SK-N-SH (cell line): ENCODE data around the gene MRPL1.

ENCODE experiments used
- EZH2phosphoT487 ChIP-seq: fragments of 200-600 bp; sonication (generic); IDR thresholded peaks from 2 replicates; pipeline ENCODE4 v1.6.1; 2017; ENCODE audit warnings: low read depth, mixed run types, mild to moderate bottlenecking, antibody characterized with exemption, moderate library complexity, borderline replicate concordance
- TF ChIP-seq, protein P1 (sequence below): fragments of 200-600 bp; sonication (generic); IDR thresholded peaks from 2 replicates; pipeline ENCODE4 v1.6.1; 2017; ENCODE audit warnings: antibody characterized with exemption, mild to moderate bottlenecking, moderate library complexity
- TF ChIP-seq, protein P2 (sequence below): IDR thresholded peaks from 2 replicates; pipeline ENCODE4 v1.6.1; 2012; ENCODE audit warnings: mild to moderate bottlenecking, low read depth, low read length, moderate library complexity

DNA sequence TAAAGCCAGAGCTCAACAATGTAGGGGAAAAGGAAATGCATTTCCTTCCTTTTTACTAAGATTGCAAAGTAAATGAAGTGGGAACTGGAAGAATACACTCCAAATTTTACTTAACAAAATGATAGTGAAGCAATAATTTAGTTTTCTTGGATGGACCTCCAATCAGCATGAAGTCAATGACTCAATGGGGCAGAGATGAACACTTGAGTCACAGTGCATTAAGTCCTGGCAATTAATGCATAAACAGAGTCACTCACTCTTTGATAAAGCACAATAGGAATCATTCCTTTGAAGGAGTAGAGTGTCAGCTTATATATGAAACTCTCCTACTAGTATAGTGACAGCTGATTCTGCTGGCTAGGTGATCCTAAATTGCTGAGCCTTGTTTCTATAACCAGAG, 127.8 kb downstream of the MRPL1 start:
- TF ChIP-seq, protein P1, sequence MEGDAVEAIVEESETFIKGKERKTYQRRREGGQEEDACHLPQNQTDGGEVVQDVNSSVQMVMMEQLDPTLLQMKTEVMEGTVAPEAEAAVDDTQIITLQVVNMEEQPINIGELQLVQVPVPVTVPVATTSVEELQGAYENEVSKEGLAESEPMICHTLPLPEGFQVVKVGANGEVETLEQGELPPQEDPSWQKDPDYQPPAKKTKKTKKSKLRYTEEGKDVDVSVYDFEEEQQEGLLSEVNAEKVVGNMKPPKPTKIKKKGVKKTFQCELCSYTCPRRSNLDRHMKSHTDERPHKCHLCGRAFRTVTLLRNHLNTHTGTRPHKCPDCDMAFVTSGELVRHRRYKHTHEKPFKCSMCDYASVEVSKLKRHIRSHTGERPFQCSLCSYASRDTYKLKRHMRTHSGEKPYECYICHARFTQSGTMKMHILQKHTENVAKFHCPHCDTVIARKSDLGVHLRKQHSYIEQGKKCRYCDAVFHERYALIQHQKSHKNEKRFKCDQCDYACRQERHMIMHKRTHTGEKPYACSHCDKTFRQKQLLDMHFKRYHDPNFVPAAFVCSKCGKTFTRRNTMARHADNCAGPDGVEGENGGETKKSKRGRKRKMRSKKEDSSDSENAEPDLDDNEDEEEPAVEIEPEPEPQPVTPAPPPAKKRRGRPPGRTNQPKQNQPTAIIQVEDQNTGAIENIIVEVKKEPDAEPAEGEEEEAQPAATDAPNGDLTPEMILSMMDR: no peak
- TF ChIP-seq EZH2phosphoT487: no peak
- TF ChIP-seq, protein P2, sequence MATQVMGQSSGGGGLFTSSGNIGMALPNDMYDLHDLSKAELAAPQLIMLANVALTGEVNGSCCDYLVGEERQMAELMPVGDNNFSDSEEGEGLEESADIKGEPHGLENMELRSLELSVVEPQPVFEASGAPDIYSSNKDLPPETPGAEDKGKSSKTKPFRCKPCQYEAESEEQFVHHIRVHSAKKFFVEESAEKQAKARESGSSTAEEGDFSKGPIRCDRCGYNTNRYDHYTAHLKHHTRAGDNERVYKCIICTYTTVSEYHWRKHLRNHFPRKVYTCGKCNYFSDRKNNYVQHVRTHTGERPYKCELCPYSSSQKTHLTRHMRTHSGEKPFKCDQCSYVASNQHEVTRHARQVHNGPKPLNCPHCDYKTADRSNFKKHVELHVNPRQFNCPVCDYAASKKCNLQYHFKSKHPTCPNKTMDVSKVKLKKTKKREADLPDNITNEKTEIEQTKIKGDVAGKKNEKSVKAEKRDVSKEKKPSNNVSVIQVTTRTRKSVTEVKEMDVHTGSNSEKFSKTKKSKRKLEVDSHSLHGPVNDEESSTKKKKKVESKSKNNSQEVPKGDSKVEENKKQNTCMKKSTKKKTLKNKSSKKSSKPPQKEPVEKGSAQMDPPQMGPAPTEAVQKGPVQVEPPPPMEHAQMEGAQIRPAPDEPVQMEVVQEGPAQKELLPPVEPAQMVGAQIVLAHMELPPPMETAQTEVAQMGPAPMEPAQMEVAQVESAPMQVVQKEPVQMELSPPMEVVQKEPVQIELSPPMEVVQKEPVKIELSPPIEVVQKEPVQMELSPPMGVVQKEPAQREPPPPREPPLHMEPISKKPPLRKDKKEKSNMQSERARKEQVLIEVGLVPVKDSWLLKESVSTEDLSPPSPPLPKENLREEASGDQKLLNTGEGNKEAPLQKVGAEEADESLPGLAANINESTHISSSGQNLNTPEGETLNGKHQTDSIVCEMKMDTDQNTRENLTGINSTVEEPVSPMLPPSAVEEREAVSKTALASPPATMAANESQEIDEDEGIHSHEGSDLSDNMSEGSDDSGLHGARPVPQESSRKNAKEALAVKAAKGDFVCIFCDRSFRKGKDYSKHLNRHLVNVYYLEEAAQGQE: no peak
